NCI-H2029 treated with DMSO at 0.1 percent for 48 hours (cell line): Measurements from ENCODE around the gene F12.

Source experiments
- DNase-seq: peaks from one replicate; lab custom pipeline; 2025; lab: John Stamatoyannopoulos, UW

F12 gene

DNA sequence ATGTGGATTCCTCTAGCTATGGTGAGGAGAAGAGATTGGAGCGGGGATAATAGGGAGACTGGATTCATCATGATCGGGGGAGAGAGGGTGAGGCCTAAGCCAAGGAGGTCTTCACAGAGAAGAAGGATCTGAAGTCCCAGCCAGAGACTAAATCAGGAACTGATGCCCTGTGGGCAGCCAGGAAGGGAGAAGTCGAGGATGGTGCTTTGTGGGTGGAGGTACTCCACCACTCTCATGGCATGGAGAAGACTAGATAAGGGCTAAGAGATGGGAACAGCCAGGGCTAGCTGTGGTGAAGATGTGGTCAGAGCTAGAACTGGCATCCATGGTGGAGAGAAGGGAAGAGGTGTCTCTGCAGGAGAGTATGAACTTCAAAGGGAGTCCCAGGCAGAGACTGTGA is 54.7 kb downstream of the F12 start:
- DNase-seq: no peak

- DNase-seq: no peak
Observed at GRCh38 chr5:177354256-177354655, 55.1 kb downstream of the F12 start.

DNA sequence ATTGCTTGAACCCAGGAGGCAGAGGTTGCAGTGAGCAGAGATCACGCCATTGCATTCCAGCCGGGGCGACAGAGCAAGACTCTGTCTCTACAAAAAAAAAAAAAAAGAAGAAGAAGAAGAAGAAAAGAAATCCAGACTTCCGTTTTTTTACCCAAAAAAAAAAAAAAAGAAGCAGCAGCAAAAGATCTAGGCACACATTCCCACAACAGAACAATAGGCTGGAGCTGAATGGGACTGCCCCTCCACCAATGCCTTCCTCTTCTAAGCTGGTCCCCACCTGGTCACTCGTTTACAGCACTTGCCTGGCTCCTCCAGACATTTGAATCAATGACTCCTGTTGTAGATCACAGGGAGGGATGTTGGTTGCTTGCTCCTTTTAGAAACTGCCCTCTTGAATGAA is 56.3 kb downstream of the F12 start:
- DNase-seq: no peak
